ENCODE data around the gene SHMT2. TPM values are rescaled to one million over a fixed set of nuclear protein-coding genes. Genes with fewer than 3 reads are reported as not detected.

Gene SHMT2
- total RNA-seq, 4 donors from 2014 or later = 62.4 to 71.8 (median 67.4) TPM

DNA sequence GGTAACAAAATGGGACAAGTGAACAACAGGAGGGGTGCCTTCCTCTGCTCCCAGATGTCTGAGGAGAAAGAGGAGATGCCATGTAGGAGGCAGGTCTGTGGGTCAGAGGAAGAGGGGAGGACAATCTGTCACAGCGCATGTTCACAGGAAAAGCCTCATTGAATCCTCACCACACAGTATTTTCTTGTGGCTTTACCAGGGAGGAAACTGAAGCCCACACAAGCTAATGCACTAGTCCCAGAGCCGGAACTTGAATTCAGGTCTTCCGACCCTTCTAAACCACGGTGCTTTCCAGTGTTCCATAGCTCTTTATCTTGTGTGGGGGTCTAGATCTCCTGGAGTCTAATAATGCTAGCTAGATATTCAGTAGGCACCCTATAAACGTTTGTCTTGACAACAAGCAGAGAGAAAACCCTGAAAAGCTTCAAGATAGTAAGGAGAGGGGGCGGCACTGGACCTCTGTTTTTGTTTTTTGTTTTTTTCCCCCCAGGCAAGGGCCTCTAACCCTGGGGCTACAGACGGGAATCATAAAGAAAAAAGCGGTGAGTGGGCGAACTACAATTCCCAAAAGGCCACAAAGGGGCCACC is 371 bp upstream of the SHMT2 start:
- no peak for TF ChIP-seq POLR2A (IDR thresholded peaks at IDR 0.05)
- TF ChIP-seq, protein P1, sequence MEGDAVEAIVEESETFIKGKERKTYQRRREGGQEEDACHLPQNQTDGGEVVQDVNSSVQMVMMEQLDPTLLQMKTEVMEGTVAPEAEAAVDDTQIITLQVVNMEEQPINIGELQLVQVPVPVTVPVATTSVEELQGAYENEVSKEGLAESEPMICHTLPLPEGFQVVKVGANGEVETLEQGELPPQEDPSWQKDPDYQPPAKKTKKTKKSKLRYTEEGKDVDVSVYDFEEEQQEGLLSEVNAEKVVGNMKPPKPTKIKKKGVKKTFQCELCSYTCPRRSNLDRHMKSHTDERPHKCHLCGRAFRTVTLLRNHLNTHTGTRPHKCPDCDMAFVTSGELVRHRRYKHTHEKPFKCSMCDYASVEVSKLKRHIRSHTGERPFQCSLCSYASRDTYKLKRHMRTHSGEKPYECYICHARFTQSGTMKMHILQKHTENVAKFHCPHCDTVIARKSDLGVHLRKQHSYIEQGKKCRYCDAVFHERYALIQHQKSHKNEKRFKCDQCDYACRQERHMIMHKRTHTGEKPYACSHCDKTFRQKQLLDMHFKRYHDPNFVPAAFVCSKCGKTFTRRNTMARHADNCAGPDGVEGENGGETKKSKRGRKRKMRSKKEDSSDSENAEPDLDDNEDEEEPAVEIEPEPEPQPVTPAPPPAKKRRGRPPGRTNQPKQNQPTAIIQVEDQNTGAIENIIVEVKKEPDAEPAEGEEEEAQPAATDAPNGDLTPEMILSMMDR (IDR thresholded peaks at IDR 0.05) = no peak
- WGBS, 2 donors = 12 to 16% methylated on average over 9 of the region's 9 CpGs
- DNase-seq (ENCODE audit: low spot score in 2 of 2) = no peak
- H3K4me3 ChIP-seq (ENCODE audit: low read depth, poor library complexity, severe bottlenecking) = peak overlapping the region; percentile 49
- intact Hi-C loops (cut with DNase I; ENCODE audit: low total_unique reads) = no loop called here

DNA sequence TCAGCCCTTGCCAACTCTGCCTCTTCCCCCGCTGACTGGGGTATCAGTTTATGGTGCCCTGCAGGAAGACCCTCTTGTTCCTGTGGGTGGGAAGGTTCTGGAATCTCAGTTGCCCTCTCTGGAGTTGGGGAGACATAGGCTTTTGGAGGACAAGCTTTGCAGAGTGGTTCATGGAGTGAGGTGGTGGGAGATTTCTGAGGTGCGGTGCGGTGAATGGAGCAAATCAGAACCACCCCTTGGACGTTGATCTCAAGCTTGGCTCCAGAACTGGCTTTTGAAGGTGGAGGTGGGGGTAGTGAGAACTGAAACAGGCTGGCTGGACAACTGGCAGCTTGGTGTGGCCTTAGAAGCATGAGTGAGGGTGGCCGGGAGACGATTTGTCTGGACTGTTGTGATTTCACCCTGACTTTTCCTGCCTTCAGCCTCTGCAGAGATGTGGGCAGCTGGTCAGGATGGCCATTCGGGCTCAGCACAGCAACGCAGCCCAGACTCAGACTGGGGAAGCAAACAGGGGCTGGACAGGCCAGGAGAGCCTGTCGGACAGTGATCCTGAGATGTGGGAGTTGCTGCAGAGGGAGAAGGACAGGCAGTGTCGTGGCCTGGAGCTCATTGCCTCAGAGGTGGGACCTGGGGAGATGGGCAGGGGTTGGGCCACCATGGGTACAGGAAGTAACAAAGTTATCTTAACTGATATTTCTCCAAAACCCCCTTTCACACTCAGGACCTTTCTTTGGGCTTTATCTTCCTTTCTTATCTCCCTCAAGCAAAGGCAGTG is 1.1 kb downstream of the SHMT2 start:
- DNase-seq (ENCODE audit: low spot score in 2 of 2) = no peak
- TF ChIP-seq, protein P1 (IDR thresholded peaks at IDR 0.05) = no peak
- no peak for TF ChIP-seq POLR2A (IDR thresholded peaks at IDR 0.05)

DNA sequence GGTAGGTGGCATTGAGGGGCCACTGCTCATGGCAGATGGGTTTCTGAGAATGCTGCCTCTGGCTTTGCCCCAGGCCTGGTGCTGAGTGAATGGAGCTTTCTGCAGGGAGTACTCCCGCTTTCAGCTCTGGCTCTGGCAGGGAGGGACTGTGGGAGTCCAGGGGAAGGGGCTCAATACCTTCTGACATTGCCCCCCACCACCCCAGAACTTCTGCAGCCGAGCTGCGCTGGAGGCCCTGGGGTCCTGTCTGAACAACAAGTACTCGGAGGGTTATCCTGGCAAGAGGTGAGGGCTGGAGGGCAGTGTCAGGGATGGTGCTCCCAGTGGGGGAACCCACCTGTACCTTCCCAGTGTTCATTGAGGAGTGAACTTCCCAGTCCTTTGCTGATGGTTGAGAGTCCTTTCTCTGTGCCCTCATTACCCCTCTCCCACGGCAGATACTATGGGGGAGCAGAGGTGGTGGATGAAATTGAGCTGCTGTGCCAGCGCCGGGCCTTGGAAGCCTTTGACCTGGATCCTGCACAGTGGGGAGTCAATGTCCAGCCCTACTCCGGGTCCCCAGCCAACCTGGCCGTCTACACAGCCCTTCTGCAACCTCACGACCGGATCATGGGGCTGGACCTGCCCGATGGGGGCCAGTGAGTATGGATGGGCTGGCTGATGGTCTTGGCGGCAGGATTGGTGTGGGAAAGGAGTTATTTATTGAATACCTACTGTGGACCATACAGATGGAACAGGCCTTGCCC is 1.9 kb downstream of the SHMT2 start:
- no peak for DNase-seq (ENCODE audit: low spot score in 2 of 2)
- WGBS, 2 donors = 87 to 88% methylated on average over 13 of the region's 13 CpGs
- intact Hi-C loops (cut with DNase I; ENCODE audit: low total_unique reads) = no loop called here
- TF ChIP-seq, protein P1 (IDR thresholded peaks at IDR 0.05) = no peak
- no peak for TF ChIP-seq POLR2A (IDR thresholded peaks at IDR 0.05)
- no peak overlapping the region for H3K4me3 ChIP-seq (ENCODE audit: low read depth, poor library complexity, severe bottlenecking)

More for the DNA sequence above, 1.1 kb downstream of the SHMT2 start:
- peak overlapping the region; percentile 49 for H3K4me3 ChIP-seq (ENCODE audit: low read depth, poor library complexity, severe bottlenecking)
- intact Hi-C loops (cut with DNase I; ENCODE audit: low total_unique reads) = no loop called here
- 39 to 51% methylated on average over 10 of the region's 10 CpGs for WGBS, 2 donors

DNA sequence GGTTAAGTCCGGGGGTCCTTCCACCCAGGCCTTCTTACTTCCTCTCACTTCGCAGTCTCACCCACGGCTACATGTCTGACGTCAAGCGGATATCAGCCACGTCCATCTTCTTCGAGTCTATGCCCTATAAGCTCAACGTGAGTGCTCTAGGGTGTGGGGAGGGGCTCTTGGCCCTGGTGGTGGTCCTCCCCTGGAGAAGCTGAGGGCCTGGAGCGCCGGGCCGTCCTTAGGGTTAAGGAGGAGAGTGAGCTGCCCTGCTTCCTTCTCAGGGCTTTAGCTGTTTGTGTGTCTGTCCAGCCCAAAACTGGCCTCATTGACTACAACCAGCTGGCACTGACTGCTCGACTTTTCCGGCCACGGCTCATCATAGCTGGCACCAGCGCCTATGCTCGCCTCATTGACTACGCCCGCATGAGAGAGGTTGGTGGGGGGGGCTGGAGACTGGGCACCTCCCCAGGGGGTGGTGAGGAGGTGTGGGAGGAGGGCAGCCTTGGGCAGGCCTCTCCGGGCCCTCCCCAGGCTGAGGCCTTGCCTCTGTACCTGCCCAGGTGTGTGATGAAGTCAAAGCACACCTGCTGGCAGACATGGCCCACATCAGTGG is 2.7 kb downstream of the SHMT2 start:
- no peak for DNase-seq (ENCODE audit: low spot score in 2 of 2)
- H3K4me3 ChIP-seq (ENCODE audit: low read depth, poor library complexity, severe bottlenecking) = no peak overlapping the region
- TF ChIP-seq, protein P1 (IDR thresholded peaks at IDR 0.05) = no peak
- no peak for TF ChIP-seq POLR2A (IDR thresholded peaks at IDR 0.05)
- WGBS, 2 donors = 68 to 75% methylated on average over 19 of the region's 19 CpGs
- intact Hi-C loops (cut with DNase I; ENCODE audit: low total_unique reads) = no loop called here

DNA sequence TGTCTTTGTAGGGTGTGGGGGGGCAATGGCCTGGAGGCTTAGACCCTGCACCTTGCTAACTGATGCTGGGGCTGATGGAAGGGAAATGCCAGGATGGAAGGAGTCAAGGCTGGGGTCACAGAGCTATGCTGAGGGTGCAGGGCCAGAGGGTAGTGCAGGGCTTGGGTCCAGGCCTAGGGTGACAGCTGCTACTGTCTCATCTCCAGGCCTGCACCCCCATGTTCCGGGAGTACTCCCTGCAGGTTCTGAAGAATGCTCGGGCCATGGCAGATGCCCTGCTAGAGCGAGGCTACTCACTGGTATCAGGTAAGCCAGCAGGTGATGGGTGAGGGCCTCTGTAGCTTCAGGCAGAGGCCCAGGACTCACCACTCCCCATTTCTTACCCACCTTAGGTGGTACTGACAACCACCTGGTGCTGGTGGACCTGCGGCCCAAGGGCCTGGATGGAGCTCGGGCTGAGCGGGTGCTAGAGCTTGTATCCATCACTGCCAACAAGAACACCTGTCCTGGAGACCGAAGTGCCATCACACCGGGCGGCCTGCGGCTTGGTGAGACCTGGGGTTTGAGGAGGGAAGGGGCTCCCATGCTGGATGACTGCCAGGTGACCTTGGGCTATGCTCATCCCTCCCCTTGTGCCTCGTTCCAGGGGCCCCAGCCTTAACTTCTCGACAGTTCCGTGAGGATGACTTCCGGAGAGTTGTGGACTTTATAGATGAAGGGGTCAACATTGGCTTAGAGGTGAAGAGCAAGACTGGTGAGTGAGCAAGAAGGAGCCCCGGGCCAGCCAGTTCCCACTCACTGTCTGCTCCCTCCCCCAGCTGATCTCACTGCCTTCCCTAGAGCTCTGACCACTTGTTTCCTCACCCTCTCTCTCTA is 4.1 kb downstream of the SHMT2 start:
- no peak for DNase-seq (ENCODE audit: low spot score in 2 of 2)
- intact Hi-C loops (cut with DNase I; ENCODE audit: low total_unique reads) = no loop called here
- TF ChIP-seq, protein P1 (IDR thresholded peaks at IDR 0.05) = no peak
- no peak overlapping the region for H3K4me3 ChIP-seq (ENCODE audit: low read depth, poor library complexity, severe bottlenecking)
- 83% methylated on average over 13 to 15 of the region's 15 CpGs for WGBS, 2 donors
